Measurements from ENCODE around the gene PELI2.

The PELI2 gene

DNA sequence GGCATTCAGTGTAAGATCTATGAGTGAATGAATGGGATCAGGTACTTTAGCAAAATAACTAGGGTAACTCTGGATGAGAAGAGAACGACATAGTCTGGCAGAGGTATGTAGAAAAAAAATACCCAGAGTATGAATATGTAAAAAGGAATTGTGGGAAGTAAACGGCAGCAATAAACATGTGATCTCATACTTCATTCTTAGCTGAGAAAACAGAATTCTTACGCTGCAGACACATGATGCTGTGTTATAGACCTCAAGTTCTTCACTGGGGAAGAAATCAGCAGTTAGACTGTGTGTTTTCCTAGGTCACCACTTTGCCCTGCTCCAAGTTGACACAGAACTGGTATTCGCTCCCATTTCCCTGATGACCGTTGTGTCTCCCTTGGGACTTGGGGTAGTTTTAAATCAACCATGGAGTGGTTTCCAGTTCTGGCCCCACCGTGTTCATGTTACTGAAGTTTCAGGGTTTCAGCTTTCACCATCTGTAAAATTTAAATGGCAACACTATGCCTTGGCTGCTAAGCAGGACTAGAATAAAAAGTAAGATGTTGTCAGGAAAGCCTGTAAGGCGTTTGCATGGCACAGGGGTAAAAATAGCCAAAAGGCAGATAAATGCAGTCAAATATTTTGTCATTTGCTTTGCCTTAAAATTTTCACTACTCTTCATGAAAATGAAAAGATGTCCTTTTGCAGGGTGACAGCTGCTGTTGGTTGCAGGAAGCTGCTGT is 223.7 kb downstream of the PELI2 start:
- H3K36me3 ChIP-seq (ENCODE audit: control insufficient read depth, low read depth, low read length) = no peaks in the 10 kb centered on the region
- H3K27me3 ChIP-seq (ENCODE audit: control insufficient read depth, insufficient read depth, low read length) = no peaks in the 10 kb centered on the region
- H3K4me3 ChIP-seq (ENCODE audit: low read length) = no peak overlapping the region
- H3K9ac ChIP-seq (ENCODE audit: low read length) = no peak overlapping the region
- H3K4me1 ChIP-seq (ENCODE audit: control insufficient read depth, low read depth, low read length) = no peaks in the 10 kb centered on the region
- no peaks in the 10 kb centered on the region for H3K9me3 ChIP-seq (ENCODE audit: control insufficient read depth, low read depth, low read length)
- no peak overlapping the region for H3K27ac ChIP-seq (ENCODE audit: low read length)

DNA sequence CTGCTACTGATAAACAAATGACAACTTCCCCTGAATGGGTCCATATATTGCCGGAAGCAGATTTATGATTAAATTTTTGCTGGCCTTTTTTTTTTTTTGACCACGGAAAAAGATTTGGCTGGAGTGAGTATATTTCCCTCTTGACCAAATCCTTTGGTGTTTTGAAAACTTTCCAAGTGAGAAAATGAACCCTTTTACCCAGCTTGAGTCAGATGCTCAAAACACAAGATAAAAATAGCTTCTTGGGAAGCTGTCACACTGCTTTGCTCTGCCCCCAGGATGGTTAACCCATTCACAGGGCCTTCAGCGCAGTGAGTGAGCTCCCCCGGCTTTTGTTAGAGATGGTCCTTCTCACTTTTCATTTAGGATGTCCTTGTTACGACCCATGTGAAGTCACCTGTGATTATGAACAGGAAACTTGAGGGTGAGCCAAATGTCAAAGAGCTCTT is 224.3 kb downstream of the PELI2 start:
- no peak overlapping the region for H3K27ac ChIP-seq (ENCODE audit: low read length)
- no peak overlapping the region for H3K9ac ChIP-seq (ENCODE audit: low read length)
- H3K9me3 ChIP-seq (ENCODE audit: control insufficient read depth, low read depth, low read length) = no peaks in the 10 kb centered on the region
- H3K27me3 ChIP-seq (ENCODE audit: control insufficient read depth, insufficient read depth, low read length) = no peaks in the 10 kb centered on the region
- H3K36me3 ChIP-seq (ENCODE audit: control insufficient read depth, low read depth, low read length) = no peaks in the 10 kb centered on the region
- H3K4me1 ChIP-seq (ENCODE audit: control insufficient read depth, low read depth, low read length) = no peaks in the 10 kb centered on the region
- no peak overlapping the region for H3K4me3 ChIP-seq (ENCODE audit: low read length)

DNA sequence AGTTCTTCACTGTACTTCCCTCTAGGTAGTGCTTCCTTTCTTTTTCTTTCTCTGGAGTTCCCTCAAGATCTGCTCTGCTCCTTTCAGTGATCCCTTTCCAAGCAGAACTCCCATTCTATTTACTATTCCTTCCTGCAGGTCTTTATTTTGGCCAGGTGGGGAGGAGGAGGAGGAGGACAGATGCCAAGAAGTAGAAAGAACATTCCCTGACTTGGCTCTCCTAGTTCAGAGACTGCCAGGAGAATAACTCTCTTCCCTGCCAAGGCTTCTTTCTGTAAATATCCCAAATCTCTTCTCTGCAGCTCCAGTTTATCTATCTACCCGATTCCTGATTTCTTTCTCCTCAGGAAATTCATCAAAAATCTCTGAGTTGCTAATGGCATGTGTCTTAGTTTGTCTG is 231.7 kb downstream of the PELI2 start:
- Histone ChIP-seq H3K4me1 (ENCODE audit: control insufficient read depth, low read depth, low read length) (no peaks in the 10 kb centered on the region), H3K9me3 (ENCODE audit: control insufficient read depth, low read depth, low read length) (no peaks in the 10 kb centered on the region), H3K27ac (ENCODE audit: low read length) (no peak overlapping the region), H3K4me3 (ENCODE audit: low read length) (no peak overlapping the region), H3K36me3 (ENCODE audit: control insufficient read depth, low read depth, low read length) (no peaks in the 10 kb centered on the region), H3K9ac (ENCODE audit: low read length) (no peak overlapping the region), H3K27me3 (ENCODE audit: control insufficient read depth, insufficient read depth, low read length) (no peaks in the 10 kb centered on the region)
